Caco-2 (cell line): Measurements from ENCODE around the gene CFB. TPM values are rescaled to one million over a fixed set of nuclear protein-coding genes. Genes with fewer than 3 reads are reported as not detected.

ENCODE experiments used
- BruUV-seq: library from RNA; stranded (reverse); fragments of 400-500 nt; replicated peaks from 2 replicates; lab custom pipeline; 2021; lab: Mats Ljungman, UMichigan
- CTCF ChIA-PET: fragments of 300-600 bp; sonication (Branson Sonifier 250); formaldehyde crosslinking; loops from one replicate; lab custom pipeline; 2022; ENCODE audit warnings: antibody characterized with exemption; lab: Charles Lee
- POLR2A ChIA-PET: fragments of 300-600 bp; sonication (Branson Sonifier 250); formaldehyde crosslinking; loops from one replicate; lab custom pipeline; 2022; ENCODE audit warnings: antibody characterized with exemption; lab: Charles Lee
- DNase-seq, 2 experiments: peaks; one replicate each; pipeline versions ENCODE4 v3.0.0 to v3.0.0-alpha.2; 2020 to 2022
- H3K27me3 ChIP-seq: replicated peaks from 2 replicates; pipeline ENCODE4 v1.6.0; 2011; ENCODE audit warnings: low read length; ENCODE audit not compliant: control insufficient read depth, insufficient read depth
- H3K36me3 ChIP-seq: 2 replicates; pipeline ENCODE4 v1.5.1; 2011; ENCODE audit warnings: low read length; ENCODE audit not compliant: control insufficient read depth, insufficient read depth
- H3K4me1 ChIP-seq: fragments of 250-450 bp; sonication (Bioruptor Pico); 2 replicates; pipeline ENCODE4 v1.5.1; 2020; ENCODE audit warnings: mild to moderate bottlenecking
- H3K4me3 ChIP-seq: 2 replicates; pipeline ENCODE4 v1.5.1; 2011; ENCODE audit warnings: low read depth, mild to moderate bottlenecking, control low read depth, low read length
- H3K9me3 ChIP-seq: fragments of 250-450 bp; sonication (Bioruptor Pico); 2 replicates; pipeline ENCODE4 v1.5.1; 2020; ENCODE audit warnings: mild to moderate bottlenecking, moderate library complexity
- H3K27ac Mint-ChIP-seq: one replicate; pipeline ENCODE4 v1.8.0; 2022; ENCODE audit warnings: mixed read lengths; ENCODE audit not compliant: unreplicated experiment
- H3K27me3 Mint-ChIP-seq: one replicate; pipeline ENCODE4 v1.8.0; 2022; ENCODE audit warnings: mixed read lengths; ENCODE audit not compliant: insufficient read depth, unreplicated experiment
- H3K36me3 Mint-ChIP-seq: one replicate; pipeline ENCODE4 v1.8.0; 2022; ENCODE audit warnings: mild to moderate bottlenecking, mixed read lengths; ENCODE audit not compliant: insufficient read depth, unreplicated experiment
- H3K4me1 Mint-ChIP-seq: one replicate; pipeline ENCODE4 v1.8.0; 2022; ENCODE audit warnings: low read depth, mixed read lengths; ENCODE audit not compliant: unreplicated experiment
- H3K4me3 Mint-ChIP-seq: one replicate; pipeline ENCODE4 v1.8.0; 2022; ENCODE audit warnings: mild to moderate bottlenecking, moderate library complexity, mixed read lengths; ENCODE audit not compliant: unreplicated experiment
- H3K9me3 Mint-ChIP-seq: one replicate; pipeline ENCODE4 v1.8.0; 2022; ENCODE audit warnings: mixed read lengths; ENCODE audit not compliant: unreplicated experiment
- intact Hi-C: fragments of 100-400 bp; cut with micrococcal nuclease; formaldehyde crosslinking; loops from one replicate; pipeline ENCODE4 v1.10.0; 2022; ENCODE audit not compliant: unreplicated experiment
- total RNA-seq: library from RNA; stranded (reverse); gene quantifications from 2 replicates; pipeline ENCODE4 v1.2.3, GENCODE V29; 2022
- TF ChIP-seq, protein P1 (sequence below), 2 experiments: fragments of 200-600 bp in 1 of 2; IDR thresholded peaks; 1 replicate in 1 of 2; 2 replicates in 1 of 2; pipeline versions ENCODE4 v1.5.1 to v1.8.0; 2011 to 2022; ENCODE audit warnings: antibody characterized with exemption in 1 of 2, control low read depth in 1 of 2, inconsistent platforms in 1 of 2, low read depth in 1 of 2, low read length in 1 of 2, mild to moderate bottlenecking in 1 of 2, moderate library complexity in 1 of 2; ENCODE audit not compliant: insufficient read depth in 1 of 2, severe bottlenecking in 1 of 2, unreplicated experiment in 1 of 2

The CFB gene
- total RNA-seq, 1 experiment from 2014 or later, result 32.1 TPM

DNA sequence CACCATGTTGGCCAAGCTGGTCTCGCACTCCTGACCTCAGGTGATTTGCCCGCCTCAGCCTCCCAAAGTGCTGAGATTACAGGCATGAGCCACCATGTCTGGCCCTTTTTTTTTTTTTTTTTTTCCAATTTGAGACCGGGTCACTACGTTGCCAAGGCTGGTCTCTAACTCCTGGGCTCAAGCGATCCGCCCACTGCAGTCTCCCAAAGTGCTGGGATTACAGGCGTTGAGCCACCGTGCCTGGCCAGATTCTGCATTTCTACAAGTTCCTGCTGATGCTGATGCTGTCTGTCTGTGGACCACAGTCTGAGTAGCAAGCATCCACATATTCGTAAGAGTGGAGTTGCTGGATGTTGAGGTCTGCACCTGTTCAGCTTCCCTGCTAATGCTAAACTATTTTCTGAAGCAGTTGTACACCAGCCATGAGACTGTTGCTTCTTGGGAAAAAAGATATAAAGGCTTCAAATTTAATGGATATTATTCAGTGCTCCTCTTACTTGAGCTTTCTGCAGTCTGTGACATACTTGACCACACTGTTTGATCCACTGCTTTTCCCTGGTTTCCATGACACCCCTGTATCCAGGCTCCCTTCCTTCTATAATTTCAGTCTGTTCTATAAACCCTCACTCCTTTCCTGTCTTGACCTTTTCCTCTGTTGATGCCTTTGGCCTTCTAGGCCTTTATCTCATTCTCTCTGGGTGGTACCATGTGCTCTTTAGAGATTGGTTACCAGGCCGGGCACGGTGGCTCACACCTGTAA is 33.9 kb upstream of the CFB start:
- Histone ChIP-seq H3K4me3 (no peak overlapping the region), H3K36me3 (no peaks in the 10 kb centered on the region), H3K27me3 (no peaks in the 10 kb centered on the region), H3K9me3 (no peaks in the 10 kb centered on the region), H3K4me1 (no peaks in the 10 kb centered on the region)
- no peaks in the 10 kb centered on the region for H3K9me3 Mint-ChIP-seq
- no TSS peak for BruUV-seq
- peaks cover 7% of the 10 kb centered on the region for H3K4me1 Mint-ChIP-seq
- no peaks in the 10 kb centered on the region for H3K36me3 Mint-ChIP-seq
- intact Hi-C loops, result no loop called here
- H3K27me3 Mint-ChIP-seq, result no peaks in the 10 kb centered on the region
- no peak overlapping the region for H3K4me3 Mint-ChIP-seq
- ChIA-PET CTCF (no interaction called here), POLR2A (no interaction called here)
- no peak overlapping the region for H3K27ac Mint-ChIP-seq
- no peak for DNase-seq
- TF ChIP-seq, protein P1, sequence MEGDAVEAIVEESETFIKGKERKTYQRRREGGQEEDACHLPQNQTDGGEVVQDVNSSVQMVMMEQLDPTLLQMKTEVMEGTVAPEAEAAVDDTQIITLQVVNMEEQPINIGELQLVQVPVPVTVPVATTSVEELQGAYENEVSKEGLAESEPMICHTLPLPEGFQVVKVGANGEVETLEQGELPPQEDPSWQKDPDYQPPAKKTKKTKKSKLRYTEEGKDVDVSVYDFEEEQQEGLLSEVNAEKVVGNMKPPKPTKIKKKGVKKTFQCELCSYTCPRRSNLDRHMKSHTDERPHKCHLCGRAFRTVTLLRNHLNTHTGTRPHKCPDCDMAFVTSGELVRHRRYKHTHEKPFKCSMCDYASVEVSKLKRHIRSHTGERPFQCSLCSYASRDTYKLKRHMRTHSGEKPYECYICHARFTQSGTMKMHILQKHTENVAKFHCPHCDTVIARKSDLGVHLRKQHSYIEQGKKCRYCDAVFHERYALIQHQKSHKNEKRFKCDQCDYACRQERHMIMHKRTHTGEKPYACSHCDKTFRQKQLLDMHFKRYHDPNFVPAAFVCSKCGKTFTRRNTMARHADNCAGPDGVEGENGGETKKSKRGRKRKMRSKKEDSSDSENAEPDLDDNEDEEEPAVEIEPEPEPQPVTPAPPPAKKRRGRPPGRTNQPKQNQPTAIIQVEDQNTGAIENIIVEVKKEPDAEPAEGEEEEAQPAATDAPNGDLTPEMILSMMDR (IDR thresholded peaks at IDR 0.05; ENCODE audit: insufficient read depth in 1 of 2, low read depth in 1 of 2, low read length in 1 of 2, severe bottlenecking in 1 of 2, unreplicated experiment in 1 of 2), result no peak

DNA sequence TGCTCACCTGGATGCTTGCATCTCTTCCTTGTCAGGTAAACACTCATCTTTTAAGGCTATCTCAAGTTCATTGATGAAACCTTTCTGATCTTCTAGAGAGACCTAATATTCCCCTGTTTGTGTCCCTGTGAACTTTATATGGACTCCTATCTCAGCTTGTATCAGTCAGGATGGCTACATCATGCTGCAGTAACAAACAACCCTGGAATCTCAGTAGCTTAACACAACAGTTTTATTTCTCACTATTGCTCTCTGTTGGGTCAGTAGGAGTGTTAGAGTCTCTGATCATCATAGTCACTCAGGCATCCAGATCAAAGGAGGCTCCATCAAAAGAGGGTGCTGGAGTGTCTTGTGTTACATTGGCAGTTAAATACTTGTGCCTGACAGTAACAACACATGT is 30.5 kb upstream of the CFB start:
- Mint-ChIP-seq H3K27me3 (no peaks in the 10 kb centered on the region), H3K4me3 (no peak overlapping the region), H3K4me1 (peaks cover 15% of the 10 kb centered on the region), H3K36me3 (no peaks in the 10 kb centered on the region), H3K9me3 (no peaks in the 10 kb centered on the region), H3K27ac (no peak overlapping the region)
- TF ChIP-seq, protein P1 (IDR thresholded peaks at IDR 0.05; ENCODE audit: insufficient read depth in 1 of 2, low read depth in 1 of 2, low read length in 1 of 2, severe bottlenecking in 1 of 2, unreplicated experiment in 1 of 2), result no peak
- Histone ChIP-seq H3K27me3 (no peaks in the 10 kb centered on the region), H3K36me3 (no peaks in the 10 kb centered on the region), H3K4me1 (peaks cover 10% of the 10 kb centered on the region), H3K4me3 (no peak overlapping the region), H3K9me3 (no peaks in the 10 kb centered on the region)
- no peak for DNase-seq
- ChIA-PET POLR2A (no interaction called here), CTCF (no interaction called here)
- no TSS peak for BruUV-seq
- intact Hi-C loops, result no loop called here

DNA sequence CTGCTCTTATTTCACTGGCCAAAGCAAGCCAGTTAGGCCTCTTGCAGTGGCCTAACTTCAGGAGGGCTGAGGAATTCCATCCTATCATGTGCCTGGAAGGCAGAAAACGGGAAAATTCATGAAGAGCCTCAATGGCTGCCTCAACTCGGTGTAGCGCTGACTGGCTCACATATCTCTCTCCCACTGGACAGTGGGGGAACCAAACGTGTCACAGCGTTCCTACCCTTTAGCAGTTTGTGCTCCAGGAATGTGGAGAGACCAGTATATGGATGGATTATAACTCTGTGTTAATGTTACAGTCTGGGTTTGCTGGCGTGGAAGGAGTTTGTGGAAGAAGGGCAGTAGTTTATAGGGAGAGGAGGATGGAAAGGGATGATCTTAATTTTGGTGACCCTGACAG is 30.1 kb upstream of the CFB start:
- TF ChIP-seq, protein P1 (IDR thresholded peaks at IDR 0.05; ENCODE audit: insufficient read depth in 1 of 2, low read depth in 1 of 2, low read length in 1 of 2, severe bottlenecking in 1 of 2, unreplicated experiment in 1 of 2), result no peak
- Mint-ChIP-seq H3K4me1 (peaks cover 15% of the 10 kb centered on the region), H3K27me3 (no peaks in the 10 kb centered on the region), H3K9me3 (no peaks in the 10 kb centered on the region), H3K27ac (no peak overlapping the region), H3K36me3 (no peaks in the 10 kb centered on the region), H3K4me3 (no peak overlapping the region)
- POLR2A ChIA-PET, result no interaction called here
- BruUV-seq, result no TSS peak
- no peaks in the 10 kb centered on the region for H3K9me3 ChIP-seq
- H3K4me3 ChIP-seq, result no peak overlapping the region
- intact Hi-C loops, result no loop called here
- DNase-seq, result no peak
- no peaks in the 10 kb centered on the region for H3K27me3 ChIP-seq
- no peaks in the 10 kb centered on the region for H3K36me3 ChIP-seq
- CTCF ChIA-PET, result no interaction called here
- peaks cover 14% of the 10 kb centered on the region for H3K4me1 ChIP-seq
